Activated CD8-positive, alpha-beta memory T cell treated with anti-CD3 and anti-CD28 coated beads, Interleukin-2, amount 10 ng/mL, durations not matched to agents 7 days and 5 days (primary cell): Measurements from ENCODE around the gene ZIC2. TPM values are rescaled to one million over a fixed set of nuclear protein-coding genes. Genes with fewer than 3 reads are reported as not detected.

Experiments
- ATAC-seq: fragments of 150-1000 bp; cut with Tn5 transposase; one replicate; pipeline ENCODE4 v1.10.0; 2021; ENCODE audit warnings: moderate library complexity
- CTCF ChIA-PET: fragments of 350-600 bp; sonication (Branson Sonifier 250); formaldehyde crosslinking; loops from one replicate; lab custom pipeline; 2021; ENCODE audit warnings: antibody characterized with exemption; lab: Charles Lee
- DNase-seq: peaks from one replicate; pipeline ENCODE4 v3.0.0-alpha.2; 2020
- H3K27ac Mint-ChIP-seq: one replicate; pipeline ENCODE4 v1.8.0; 2021; ENCODE audit warnings: mild to moderate bottlenecking, mixed read lengths
- H3K27me3 Mint-ChIP-seq: one replicate; pipeline ENCODE4 v1.8.0; 2021; ENCODE audit warnings: mixed read lengths
- H3K36me3 Mint-ChIP-seq: one replicate; pipeline ENCODE4 v1.8.0; 2021; ENCODE audit warnings: mild to moderate bottlenecking, mixed read lengths
- H3K4me1 Mint-ChIP-seq: one replicate; pipeline ENCODE4 v1.8.0; 2021; ENCODE audit warnings: mixed read lengths
- H3K4me3 Mint-ChIP-seq: one replicate; pipeline ENCODE4 v1.8.0; 2021; ENCODE audit warnings: mild to moderate bottlenecking, moderate library complexity, mixed read lengths
- H3K9me3 Mint-ChIP-seq: one replicate; pipeline ENCODE4 v1.8.0; 2022; ENCODE audit warnings: low read depth, mixed read lengths
- total RNA-seq, 2 experiments: library from RNA; stranded (reverse); gene quantifications; one replicate each; pipeline ENCODE4 v1.2.3, GENCODE V29; 2021

ZIC2 gene
- total RNA-seq, 2 experiments from 2014 or later = 0.26 to 1.6 TPM

- CTCF ChIA-PET = no interaction called here
- H3K9me3 Mint-ChIP-seq = no peaks in the 10 kb centered on the region
- H3K27ac Mint-ChIP-seq = no peak overlapping the region
- H3K36me3 Mint-ChIP-seq = peaks cover 15% of the 10 kb centered on the region
- no peak overlapping the region for H3K4me3 Mint-ChIP-seq
- H3K4me1 Mint-ChIP-seq = peaks cover 24% of the 10 kb centered on the region
- DNase-seq = no peak
- H3K27me3 Mint-ChIP-seq = peaks cover 88% of the 10 kb centered on the region
- no peak for ATAC-seq
Measured at GRCh38 chr13:99988529-99989275, 7.1 kb downstream of the ZIC2 start.

- H3K4me3 Mint-ChIP-seq = no peak overlapping the region
- H3K27me3 Mint-ChIP-seq = peaks cover 88% of the 10 kb centered on the region
- no peaks in the 10 kb centered on the region for H3K9me3 Mint-ChIP-seq
- no peak overlapping the region for H3K27ac Mint-ChIP-seq
- H3K4me1 Mint-ChIP-seq = peaks cover 22% of the 10 kb centered on the region
- H3K36me3 Mint-ChIP-seq = peaks cover 12% of the 10 kb centered on the region
- no peak for ATAC-seq
- CTCF ChIA-PET = interaction anchor here (0.8 to 1.3 kb wide), 3 partner anchors 15 to 333 kb away, joined by 3 read pairs; no protein-coding TSS in a partner anchor
- DNase-seq = no peak
Measured at GRCh38 chr13:99989276-99990125, 7.9 kb downstream of the ZIC2 start.

GRCh38 chr13:99990126-99990977, 8.8 kb downstream of the ZIC2 start:
- ATAC-seq (no peak), DNase-seq (no peak)
- H3K27ac Mint-ChIP-seq = no peak overlapping the region
- H3K36me3 Mint-ChIP-seq = peaks cover 12% of the 10 kb centered on the region
- CTCF ChIA-PET = interaction anchor here (0.8 to 2.0 kb wide), 5 partner anchors 9 to 334 kb away, joined by 3 to 7 read pairs (median 3); partner anchors contain the start of gene ZIC2
- peaks cover 92% of the 10 kb centered on the region for H3K27me3 Mint-ChIP-seq
- H3K4me3 Mint-ChIP-seq = no peak overlapping the region
- H3K4me1 Mint-ChIP-seq = peaks cover 21% of the 10 kb centered on the region
- H3K9me3 Mint-ChIP-seq = no peaks in the 10 kb centered on the region

GRCh38 chr13:99991013-99991827, 9.6 kb downstream of the ZIC2 start:
- no peak for ATAC-seq
- CTCF ChIA-PET = interaction anchor here (0.9 to 2.0 kb wide), 3 partner anchors 10 to 91 kb away, joined by 3 to 7 read pairs (median 3); partner anchors contain the start of gene ZIC2
- peaks cover 25% of the 10 kb centered on the region for H3K4me1 Mint-ChIP-seq

GRCh38 chr13:99991828-99992775, 10.5 kb downstream of the ZIC2 start:
- Mint-ChIP-seq H3K4me3 (no peak overlapping the region), H3K4me1 (peaks cover 29% of the 10 kb centered on the region), H3K27me3 (peaks cover 96% of the 10 kb centered on the region), H3K36me3 (peaks cover 10% of the 10 kb centered on the region), H3K9me3 (no peaks in the 10 kb centered on the region), H3K27ac (no peak overlapping the region)
- CTCF ChIA-PET = interaction anchor here (0.6 to 2.0 kb wide), 7 partner anchors 12 to 336 kb away, joined by 3 to 7 read pairs (median 3); no protein-coding TSS in a partner anchor
- ATAC-seq = no peak
- DNase-seq = no peak

More at GRCh38 chr13:99991013-99991827, 9.6 kb downstream of the ZIC2 start:
- Mint-ChIP-seq H3K36me3 (peaks cover 7% of the 10 kb centered on the region), H3K9me3 (no peaks in the 10 kb centered on the region), H3K27ac (no peak overlapping the region), H3K27me3 (peaks cover 96% of the 10 kb centered on the region), H3K4me3 (no peak overlapping the region)
- no peak for DNase-seq

- DNase-seq (no peak), ATAC-seq (no peak)
- CTCF ChIA-PET = interaction anchor here (0.6 to 1.7 kb wide), 6 partner anchors 13 to 522 kb away, joined by 3 to 5 read pairs (median 4); no protein-coding TSS in a partner anchor
- Mint-ChIP-seq H3K27ac (no peak overlapping the region), H3K9me3 (no peaks in the 10 kb centered on the region), H3K4me1 (peaks cover 29% of the 10 kb centered on the region), H3K4me3 (no peak overlapping the region), H3K36me3 (peaks cover 8% of the 10 kb centered on the region), H3K27me3 (peaks cover 89% of the 10 kb centered on the region)
Measured at GRCh38 chr13:99992949-99993351, 11.4 kb downstream of the ZIC2 start.

- CTCF ChIA-PET = interaction anchor here (1.1 to 1.7 kb wide), 5 partner anchors 13 to 521 kb away, joined by 3 to 5 read pairs (median 4); partner anchors contain the start of gene ZIC2
- Mint-ChIP-seq H3K4me1 (peaks cover 28% of the 10 kb centered on the region), H3K4me3 (no peak overlapping the region), H3K27ac (no peak overlapping the region), H3K9me3 (no peaks in the 10 kb centered on the region), H3K27me3 (peaks cover 90% of the 10 kb centered on the region), H3K36me3 (peaks cover 10% of the 10 kb centered on the region)
- DNase-seq (no peak), ATAC-seq (no peak)
Measured at GRCh38 chr13:99993660-99994637, 12.4 kb downstream of the ZIC2 start.

- H3K4me1 Mint-ChIP-seq = peaks cover 25% of the 10 kb centered on the region
- H3K27ac Mint-ChIP-seq = no peak overlapping the region
- H3K9me3 Mint-ChIP-seq = no peaks in the 10 kb centered on the region
- no peak overlapping the region for H3K4me3 Mint-ChIP-seq
- peaks cover 10% of the 10 kb centered on the region for H3K36me3 Mint-ChIP-seq
- DNase-seq (no peak), ATAC-seq (no peak)
- peaks cover 90% of the 10 kb centered on the region for H3K27me3 Mint-ChIP-seq
- CTCF ChIA-PET = interaction anchor here (1.7 kb wide), 2 partner anchors 32 to 520 kb away, joined by 3 to 5 read pairs; no protein-coding TSS in a partner anchor
Measured at GRCh38 chr13:99994638-99995020, 13.0 kb downstream of the ZIC2 start.

GRCh38 chr13:99995104-99995588, 13.6 kb downstream of the ZIC2 start:
- Mint-ChIP-seq H3K4me1 (peaks cover 22% of the 10 kb centered on the region), H3K27me3 (peaks cover 88% of the 10 kb centered on the region), H3K36me3 (peaks cover 10% of the 10 kb centered on the region), H3K4me3 (no peak overlapping the region), H3K27ac (no peak overlapping the region), H3K9me3 (no peaks in the 10 kb centered on the region)
- CTCF ChIA-PET = interaction anchor here (1.3 to 1.7 kb wide), 2 partner anchors 33 to 338 kb away, joined by 3 read pairs; no protein-coding TSS in a partner anchor
- ATAC-seq = no peak
- DNase-seq = no peak
